HG03280 (cell line): ENCODE results near the gene HOXD3.

ENCODE experiments used
- ATAC-seq: cut with Tn5 transposase; IDR thresholded peaks from one replicate; pipeline ENCODE4 v1.9.1; 2021; ENCODE audit warnings: mild to moderate bottlenecking, moderate library complexity; ENCODE audit not compliant: unreplicated experiment

HOXD3 gene

DNA sequence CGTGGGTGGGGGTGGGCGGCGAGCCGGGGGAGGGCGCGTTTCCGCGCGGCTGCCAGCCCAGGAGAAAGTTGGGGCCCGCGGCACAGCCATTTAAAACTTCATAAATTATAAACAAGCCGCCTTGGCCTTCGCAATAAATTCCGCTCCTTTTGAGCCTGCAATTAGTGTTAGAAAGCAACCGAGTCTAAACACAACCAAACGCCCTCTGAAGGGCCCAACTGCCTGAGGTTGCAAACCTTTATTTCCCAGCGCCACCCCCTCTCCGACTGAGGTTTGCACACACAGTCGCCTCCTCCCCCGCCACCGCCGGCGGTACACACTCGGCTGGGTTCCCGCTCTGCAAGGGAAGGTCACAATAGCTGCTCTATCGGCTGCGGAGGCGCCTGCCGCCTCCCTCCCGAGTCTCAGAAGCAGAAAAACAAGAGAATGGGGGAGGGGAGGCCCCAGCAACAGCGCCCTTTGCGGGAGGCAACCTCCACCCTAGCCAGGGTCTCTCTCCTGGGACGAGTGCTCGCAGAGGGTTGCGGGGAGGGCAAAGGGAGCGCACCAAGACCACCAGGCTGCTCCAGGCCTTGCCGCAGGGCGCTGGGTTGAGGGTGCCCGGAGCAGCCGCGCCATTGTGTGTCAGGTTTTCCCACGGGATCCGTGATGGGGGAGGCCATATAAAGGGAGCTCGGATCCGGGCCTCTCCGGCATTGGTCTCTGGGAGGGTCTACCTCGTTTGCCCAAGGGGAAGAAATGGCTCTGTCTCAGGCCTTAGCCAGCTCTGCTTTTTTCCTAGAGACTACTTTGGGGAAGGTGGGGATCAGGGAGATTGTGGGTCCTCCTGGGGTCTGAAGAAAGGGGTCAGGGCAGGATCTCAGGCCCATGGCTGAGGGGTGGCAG, 18.0 kb downstream of the HOXD3 start:
- no peak for ATAC-seq

- ATAC-seq, result no peak
These were observed 18.9 kb downstream of the HOXD3 start for GRCh38 chr2:176175709-176176607.

DNA sequence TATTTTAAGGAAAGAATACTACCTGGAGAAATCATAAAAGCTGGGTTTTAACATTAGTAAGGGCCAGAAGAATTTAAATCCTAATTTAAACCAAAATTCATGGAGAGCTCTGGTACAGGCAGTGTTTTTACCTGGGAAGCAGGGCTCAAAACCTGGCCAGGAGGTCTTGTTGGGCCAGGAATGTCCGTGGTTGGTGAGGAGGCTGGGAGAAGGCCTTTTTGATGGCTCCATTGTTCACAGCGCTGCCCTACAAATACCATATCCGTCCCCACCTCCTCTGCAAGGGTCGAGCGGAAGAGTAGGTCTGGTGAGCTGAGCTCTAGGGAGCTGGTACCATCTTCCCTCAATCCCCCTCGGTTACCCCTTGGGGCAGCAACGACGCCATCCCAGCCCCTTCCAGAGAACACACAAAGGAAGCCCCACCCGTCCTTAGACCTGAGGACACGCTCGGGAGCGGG, 20.5 kb downstream of the HOXD3 start:
- ATAC-seq, result no peak

DNA sequence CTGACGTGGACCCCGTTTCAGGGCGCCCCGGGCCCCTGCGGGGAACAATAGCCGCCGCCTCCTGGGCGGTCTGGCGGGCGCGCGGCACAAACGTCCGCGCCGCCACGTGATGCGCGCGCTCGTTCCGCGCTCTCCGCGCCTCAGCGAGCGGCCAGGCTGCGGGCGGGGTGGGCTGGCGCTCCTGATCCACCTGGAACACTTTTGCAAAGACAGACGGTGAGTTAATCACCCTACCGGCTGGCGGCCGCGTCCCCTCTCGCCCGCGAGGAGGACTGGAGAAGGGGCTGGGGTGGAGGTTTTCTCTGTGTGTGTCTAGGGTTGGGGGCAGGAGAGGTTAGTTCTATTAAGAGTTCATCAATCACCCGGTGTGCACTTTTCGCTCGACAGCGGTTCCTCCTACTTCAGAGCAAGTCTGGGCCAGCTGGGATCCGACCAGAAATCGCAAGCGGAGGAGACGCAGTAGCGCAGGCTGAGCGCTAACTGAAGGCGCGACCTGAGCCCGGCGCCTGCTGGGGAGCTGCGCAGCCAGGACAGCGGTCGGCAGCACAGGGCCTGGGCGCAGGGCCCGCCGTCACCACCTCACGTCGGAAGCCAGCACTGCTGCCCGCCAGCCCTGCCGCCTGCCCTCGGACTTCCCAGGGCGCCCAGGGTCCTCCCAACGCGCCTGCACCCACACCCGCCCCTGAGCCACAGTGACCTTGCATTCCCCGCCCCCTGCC, 21.1 kb downstream of the HOXD3 start:
- no peak for ATAC-seq

DNA sequence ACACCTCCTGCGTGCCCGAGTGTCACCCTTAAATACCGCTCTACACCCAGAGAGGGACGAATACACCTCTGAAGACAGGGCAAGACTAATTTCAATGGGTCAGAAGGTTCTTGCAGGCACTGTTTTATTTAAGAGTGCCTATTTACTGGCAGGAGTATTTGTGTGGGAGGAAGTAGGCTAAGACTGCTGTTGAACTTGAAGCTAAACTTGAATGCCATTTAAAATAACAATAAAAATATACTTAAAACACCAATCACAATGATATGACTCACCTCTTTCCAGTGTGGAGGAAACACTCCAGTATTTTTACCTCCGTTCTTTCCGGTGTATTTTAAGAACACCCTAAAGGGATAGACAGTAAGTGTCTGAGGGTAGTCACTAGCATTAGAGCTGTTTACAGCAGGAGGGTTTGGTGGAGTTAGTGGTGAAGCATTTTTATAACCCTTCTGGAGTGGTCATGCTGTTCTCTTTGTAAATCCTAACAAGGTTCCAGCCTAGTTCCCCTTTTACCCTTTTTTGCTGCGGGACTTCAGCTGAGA, 21.7 kb downstream of the HOXD3 start:
- ATAC-seq, result no peak

- no peak for ATAC-seq
These were observed 24.4 kb downstream of the HOXD3 start for GRCh38 chr2:176181551-176181950.

GRCh38 chr2:176182671-176183070, 25.6 kb downstream of the HOXD3 start:
- no peak for ATAC-seq

DNA sequence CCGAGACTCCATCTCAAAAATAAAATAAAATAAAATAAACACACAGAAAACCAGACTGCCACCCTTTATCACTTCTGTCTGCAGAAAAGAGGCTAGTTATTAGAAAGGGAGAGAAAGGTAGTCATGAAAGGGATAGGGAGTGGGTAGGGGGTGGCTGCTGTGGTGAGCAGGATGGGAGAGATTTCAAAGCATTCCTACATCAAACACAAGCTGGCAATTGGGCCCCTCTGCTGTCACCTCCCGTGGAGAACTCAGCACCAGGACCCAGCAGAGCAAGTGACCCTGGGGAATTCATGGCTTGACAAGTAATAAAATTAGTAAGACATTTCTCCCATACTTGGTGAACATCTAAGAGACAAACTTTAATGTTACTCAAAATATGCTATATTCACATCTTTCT, 27.6 kb downstream of the HOXD3 start:
- ATAC-seq, result no peak

- no peak for ATAC-seq
These were observed 28.9 kb downstream of the HOXD3 start for GRCh38 chr2:176186024-176186423.

DNA sequence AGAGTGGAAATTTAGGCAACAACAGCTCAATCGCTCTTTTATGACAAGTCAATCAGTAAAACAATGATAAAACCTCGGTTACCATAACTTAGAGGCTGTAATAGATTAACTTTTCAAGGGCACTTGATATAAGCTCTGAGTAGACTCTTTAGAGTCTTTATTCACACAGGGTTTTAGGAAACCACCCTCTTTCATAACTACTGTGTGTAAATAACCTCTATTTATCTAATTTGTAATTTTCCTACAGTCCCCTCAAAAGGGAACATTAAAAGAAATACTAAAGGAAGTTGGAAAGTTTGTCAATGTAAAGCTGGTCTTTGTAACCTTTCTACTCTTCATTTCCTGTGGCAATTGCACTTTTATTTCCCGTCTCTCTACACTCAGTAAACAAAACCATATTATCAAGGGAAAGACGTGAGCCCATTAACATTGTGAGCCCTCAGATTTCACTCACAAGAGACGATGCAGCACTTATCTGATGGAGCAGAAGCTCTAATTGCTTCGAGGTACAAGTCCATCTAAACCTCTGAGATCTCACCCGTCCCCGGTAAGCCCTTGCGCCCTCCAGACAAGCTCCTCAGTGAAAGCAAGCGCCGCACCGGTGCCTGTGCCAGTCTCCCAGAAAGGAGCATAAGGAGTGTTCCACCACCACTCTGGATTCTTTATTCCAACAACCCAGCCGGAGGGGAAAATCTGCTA, 30.2 kb downstream of the HOXD3 start:
- ATAC-seq, result no peak

DNA sequence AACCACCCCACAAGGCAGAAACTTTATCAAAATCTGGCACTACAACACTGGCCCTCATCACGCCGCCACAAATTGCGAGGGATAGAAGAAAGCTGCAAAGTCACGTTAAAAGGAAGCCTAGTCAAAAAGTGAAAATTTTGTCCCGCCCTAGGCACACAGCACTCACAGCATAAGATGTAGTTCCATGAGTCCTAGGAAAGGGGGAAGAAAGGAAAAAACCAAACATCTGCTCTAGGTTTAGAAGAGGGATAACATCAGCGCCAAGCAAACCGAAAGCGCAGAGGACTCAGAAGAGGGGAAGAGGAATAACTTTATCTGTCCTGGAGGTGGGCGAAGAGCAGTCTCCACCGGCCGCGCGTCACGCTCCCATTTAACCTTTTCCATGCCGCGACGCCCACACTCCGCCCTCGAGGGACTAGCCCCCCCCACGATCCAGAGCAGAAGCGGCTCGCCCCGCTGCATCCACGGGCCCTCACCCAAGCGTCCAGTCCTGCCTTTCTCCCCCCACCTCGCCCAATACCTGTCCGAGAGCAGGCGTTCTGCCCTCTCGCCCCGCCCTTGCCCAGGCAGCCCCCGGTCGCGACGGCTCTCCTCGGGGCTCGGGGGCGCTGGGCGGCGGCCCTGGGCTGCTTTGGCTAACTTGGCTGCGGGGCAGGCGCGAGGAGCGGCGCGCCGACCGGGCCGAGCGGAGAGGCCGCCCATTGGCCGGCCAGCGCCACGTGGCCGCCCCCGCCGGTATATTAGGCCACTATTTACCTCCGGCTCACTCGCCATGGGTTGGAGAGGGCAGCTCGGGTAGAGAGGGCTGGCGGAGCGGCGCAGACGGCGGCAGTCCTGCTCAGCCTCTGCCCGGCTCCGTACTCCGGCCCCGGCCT, 31.0 kb downstream of the HOXD3 start, which contains the start of gene HOXD1:
HOXD1 (plus strand) TSS at position 770 of the 875 bp plus-strand sequence. CDS start 134 bp downstream, outside the sequence.
- no peak for ATAC-seq

GRCh38 chr2:176188774-176189680, 31.9 kb downstream of the HOXD3 start:
- ATAC-seq, result no peak

GRCh38 chr2:176189681-176190641, 32.9 kb downstream of the HOXD3 start:
- ATAC-seq, result no peak

DNA sequence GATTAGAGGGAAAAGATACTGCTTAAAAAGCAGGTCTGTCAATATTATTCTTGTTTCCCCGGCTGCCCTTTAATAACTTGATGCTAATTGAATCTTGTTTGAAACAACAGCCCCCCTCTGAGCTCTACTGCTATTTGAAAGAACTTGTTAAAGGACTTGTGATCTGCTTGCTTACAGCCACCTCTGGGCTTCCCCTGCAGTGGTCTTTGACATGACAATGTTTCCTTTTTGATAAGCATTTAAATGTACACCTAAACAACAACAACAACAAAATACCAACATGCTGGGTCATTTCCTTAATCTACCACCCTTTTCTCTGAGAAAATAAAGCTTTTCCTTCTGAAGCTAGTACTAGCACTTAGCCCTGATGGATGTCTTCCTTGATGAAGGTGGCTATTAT, 35.2 kb downstream of the HOXD3 start:
- ATAC-seq, result no peak

DNA sequence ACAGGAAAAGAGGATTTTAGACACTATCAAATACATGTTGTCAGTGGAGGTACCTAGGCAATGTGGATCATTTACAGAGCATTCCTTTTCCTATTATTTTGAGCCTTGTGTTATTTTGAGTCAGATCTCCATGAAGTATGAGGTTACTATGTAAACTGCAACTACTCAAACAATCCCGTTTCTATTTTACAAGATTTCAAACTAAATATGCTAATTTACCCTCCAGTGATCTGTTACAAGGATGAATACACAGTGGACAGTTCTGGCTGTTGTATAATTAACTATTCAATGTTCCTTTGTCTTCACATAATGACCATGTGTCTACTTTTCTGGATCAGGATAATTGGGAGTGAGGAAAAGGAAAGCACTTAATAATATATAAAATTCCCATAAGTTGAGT, 35.9 kb downstream of the HOXD3 start:
- ATAC-seq, result no peak

- ATAC-seq, result no peak
These were observed 42.8 kb downstream of the HOXD3 start for GRCh38 chr2:176199902-176200301.

- no peak for ATAC-seq
These were observed 43.9 kb downstream of the HOXD3 start for GRCh38 chr2:176200971-176201370.
